Measurements from ENCODE around the gene BCAS1. TPM values are rescaled to one million over a fixed set of nuclear protein-coding genes. Genes with fewer than 3 reads are reported as not detected.

Gene BCAS1
- total RNA-seq, 4 donors from 2014 or later: 0.32 TPM; not detected in 3

DNA sequence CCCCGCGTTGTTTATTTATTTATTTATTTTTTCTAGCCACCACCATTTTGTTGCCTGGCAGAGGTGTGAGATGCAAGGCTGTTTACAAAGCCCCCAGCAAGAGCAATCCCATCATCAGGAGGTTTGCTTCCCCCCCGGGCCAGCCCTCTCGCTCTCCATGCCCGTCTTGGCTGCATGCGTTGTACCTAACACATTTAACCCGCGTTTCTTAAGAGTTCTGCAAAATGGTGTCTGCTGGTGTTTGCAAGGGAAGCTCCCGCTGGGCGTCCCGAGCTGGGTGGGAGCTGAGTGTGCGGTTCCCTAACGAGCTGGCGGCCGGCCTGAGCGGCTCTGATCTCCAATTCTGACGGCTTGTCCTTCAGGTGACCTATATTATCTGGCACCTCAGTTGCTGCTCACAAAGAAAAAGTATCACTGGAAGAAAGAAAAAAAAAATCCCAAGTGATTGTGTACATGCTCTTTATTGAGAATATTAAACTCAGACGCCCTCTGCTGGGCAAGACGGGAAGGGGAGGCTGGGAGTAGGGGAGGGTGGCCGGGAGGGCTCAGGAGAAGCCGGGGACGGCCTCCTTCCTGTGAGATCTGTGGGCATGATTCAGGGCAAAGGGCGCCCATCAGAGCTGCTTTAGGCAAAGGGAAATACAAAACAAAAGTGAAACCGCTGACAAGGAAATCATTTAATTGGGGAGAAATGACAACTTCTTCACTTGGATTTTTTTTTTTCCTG, 154.8 kb downstream of the BCAS1 start:
- peak; percentile 84 to 90 for DNase-seq
- Histone ChIP-seq H3K27ac (peak overlapping the region; percentile 63 to 88 (median 81)), H3K9me3 (no peaks in the 10 kb centered on the region), H3K4me3 (peak overlapping the region; percentile 67 to 73 (median 71)), H3K4me1 (peaks cover 4 to 28% of the 10 kb centered on the region in 2 donors), H3K27me3 (no peaks in the 10 kb centered on the region), H3K36me3 (no peaks in the 10 kb centered on the region)
- intact Hi-C loops (cut with DNase I; ENCODE audit: low total_unique reads): loop anchor here (1.0 to 10.0 kb wide), 3 partner anchors 23 to 337 kb away; no protein-coding TSS in a partner anchor
- TF ChIP-seq, protein P1, sequence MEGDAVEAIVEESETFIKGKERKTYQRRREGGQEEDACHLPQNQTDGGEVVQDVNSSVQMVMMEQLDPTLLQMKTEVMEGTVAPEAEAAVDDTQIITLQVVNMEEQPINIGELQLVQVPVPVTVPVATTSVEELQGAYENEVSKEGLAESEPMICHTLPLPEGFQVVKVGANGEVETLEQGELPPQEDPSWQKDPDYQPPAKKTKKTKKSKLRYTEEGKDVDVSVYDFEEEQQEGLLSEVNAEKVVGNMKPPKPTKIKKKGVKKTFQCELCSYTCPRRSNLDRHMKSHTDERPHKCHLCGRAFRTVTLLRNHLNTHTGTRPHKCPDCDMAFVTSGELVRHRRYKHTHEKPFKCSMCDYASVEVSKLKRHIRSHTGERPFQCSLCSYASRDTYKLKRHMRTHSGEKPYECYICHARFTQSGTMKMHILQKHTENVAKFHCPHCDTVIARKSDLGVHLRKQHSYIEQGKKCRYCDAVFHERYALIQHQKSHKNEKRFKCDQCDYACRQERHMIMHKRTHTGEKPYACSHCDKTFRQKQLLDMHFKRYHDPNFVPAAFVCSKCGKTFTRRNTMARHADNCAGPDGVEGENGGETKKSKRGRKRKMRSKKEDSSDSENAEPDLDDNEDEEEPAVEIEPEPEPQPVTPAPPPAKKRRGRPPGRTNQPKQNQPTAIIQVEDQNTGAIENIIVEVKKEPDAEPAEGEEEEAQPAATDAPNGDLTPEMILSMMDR (IDR thresholded peaks at IDR 0.05 in 4 of 5, conservative IDR thresholded peaks at IDR 0.05 in 1 of 5): peak; percentile 80 to 95 (median 87)
- no peak for TF ChIP-seq POLR2A (IDR thresholded peaks at IDR 0.05)
- in situ Hi-C loops (cut with MboI; ENCODE audit: low sequenced_read_pairs in 4 of 4): loop anchor here in 1 of 4 donors (10.0 kb wide), 1 partner anchor 341 kb away; no protein-coding TSS in a partner anchor
- ATAC-seq: peak; percentile 92 to 94

DNA sequence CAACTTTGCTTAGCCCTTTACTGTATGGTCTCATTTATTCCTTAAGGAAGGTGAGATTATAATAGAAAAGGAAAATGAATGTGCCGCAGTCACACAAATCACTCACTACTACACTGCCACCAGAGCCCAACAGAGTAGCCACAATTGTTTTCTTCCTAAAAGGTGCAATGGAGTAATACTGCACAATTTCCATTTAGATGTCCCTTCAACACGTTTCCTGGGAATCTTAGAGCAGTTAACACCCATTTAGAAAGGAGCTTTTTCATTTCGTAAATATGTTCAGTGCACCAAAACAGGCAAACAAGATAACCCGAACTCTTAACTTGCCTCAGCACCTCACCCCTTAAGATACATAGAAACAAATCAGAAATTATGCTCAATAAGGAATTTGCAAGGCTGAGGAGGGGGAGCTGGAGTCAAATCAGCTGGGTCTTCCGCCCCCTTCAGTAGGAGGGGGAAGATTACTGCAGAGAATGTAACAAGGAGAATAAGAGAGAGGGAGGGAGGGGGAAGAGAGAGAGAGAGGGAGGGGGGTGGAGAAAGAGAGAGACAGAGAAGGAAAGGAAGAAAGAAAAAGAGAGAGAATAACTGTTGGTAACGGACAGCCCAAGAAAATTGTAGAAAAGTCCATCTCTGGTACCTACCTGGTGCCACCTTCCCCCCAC, 155.5 kb downstream of the BCAS1 start:
- Histone ChIP-seq H3K9me3 (no peaks in the 10 kb centered on the region), H3K4me3 (peak overlapping the region; percentile 67 to 73 (median 71)), H3K36me3 (no peaks in the 10 kb centered on the region), H3K4me1 (peaks cover 4 to 28% of the 10 kb centered on the region in 2 donors), H3K27me3 (no peaks in the 10 kb centered on the region), H3K27ac (peak overlapping the region; percentile 63 to 88 (median 81))
- ATAC-seq: peak; percentile 13 to 24
- intact Hi-C loops (cut with DNase I; ENCODE audit: low total_unique reads): loop anchor here (1.0 to 10.0 kb wide), 3 partner anchors 24 to 337 kb away; no protein-coding TSS in a partner anchor
- no peak for TF ChIP-seq POLR2A (IDR thresholded peaks at IDR 0.05)
- TF ChIP-seq, protein P1 (IDR thresholded peaks at IDR 0.05 in 4 of 5, conservative IDR thresholded peaks at IDR 0.05 in 1 of 5): no peak
- no peak for DNase-seq
- in situ Hi-C loops (cut with MboI; ENCODE audit: low sequenced_read_pairs in 4 of 4): loop anchor here in 1 of 4 donors (10.0 kb wide), 1 partner anchor 340 kb away; no protein-coding TSS in a partner anchor

DNA sequence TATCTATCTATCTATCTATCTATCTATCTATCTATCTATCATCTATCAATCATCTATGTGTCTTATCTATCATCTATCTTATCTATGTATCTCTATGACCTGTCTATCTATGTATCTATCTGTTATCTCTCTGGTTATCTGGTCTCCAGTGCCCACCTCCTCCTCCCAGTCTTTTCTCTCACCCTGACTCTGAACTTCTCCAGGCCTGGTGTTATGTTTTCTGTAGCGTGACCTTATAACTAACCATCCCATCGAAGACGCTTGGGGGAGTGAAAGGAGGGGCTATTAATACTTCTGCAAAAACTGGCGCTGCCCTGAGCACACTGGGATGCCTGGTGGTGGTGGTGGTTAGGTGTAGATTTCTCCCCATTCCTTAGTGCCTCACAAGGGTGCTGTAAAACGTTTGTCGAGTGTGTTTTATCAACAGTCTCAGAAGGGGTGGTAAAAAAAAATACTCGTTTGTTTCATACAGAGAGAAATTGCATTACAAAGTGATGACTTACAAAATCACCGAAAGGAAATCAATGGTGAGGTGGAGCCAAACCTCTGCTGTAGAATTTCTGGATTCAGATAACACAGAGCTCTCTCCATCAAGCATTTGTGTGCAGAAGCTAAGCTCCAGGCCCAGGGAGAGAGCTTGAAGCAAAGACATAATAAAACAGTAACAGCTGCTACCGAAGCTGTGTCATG, 156.2 kb downstream of the BCAS1 start:
- Histone ChIP-seq H3K4me3 (peak overlapping the region in 1 of 4 donors; percentile 70), H3K4me1 (peaks cover 4 to 28% of the 10 kb centered on the region in 2 donors), H3K36me3 (no peaks in the 10 kb centered on the region), H3K27ac (peak overlapping the region in 3 of 4 donors; percentile 79 to 88 (median 83)), H3K27me3 (no peaks in the 10 kb centered on the region), H3K9me3 (no peaks in the 10 kb centered on the region)
- DNase-seq (no peak), ATAC-seq (no peak)
- TF ChIP-seq POLR2A (IDR thresholded peaks at IDR 0.05): no peak
- TF ChIP-seq, protein P1 (IDR thresholded peaks at IDR 0.05 in 4 of 5, conservative IDR thresholded peaks at IDR 0.05 in 1 of 5): no peak
- intact Hi-C loops (cut with DNase I; ENCODE audit: low total_unique reads) (loop anchor here (2.0 to 10.0 kb wide), 2 partner anchors 25 to 179 kb away; no protein-coding TSS in a partner anchor), in situ Hi-C loops (cut with MboI; ENCODE audit: low sequenced_read_pairs in 4 of 4) (loop anchor here in 1 of 4 donors (10.0 kb wide), 1 partner anchor 339 kb away; no protein-coding TSS in a partner anchor)

DNA sequence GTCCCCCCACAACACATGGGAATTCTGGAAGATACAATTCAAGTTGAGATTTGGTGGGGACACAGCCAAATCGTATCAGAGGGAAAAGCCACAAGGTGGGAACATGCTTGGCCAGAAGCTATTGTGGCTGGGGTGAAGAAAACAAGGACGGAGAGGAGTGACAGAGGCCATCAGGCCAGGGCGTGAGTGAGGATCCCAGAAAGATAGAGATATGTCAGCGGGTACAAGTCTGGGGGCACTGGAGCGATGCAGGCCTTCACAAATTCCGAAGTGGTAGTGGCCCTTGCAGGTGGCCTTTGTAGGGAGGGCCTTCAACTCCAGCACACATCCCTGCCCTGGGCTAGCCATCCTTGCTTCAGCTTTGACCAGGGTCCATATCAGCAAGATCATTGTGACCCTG, 159.1 kb downstream of the BCAS1 start:
- Histone ChIP-seq H3K4me3 (no peak overlapping the region), H3K27me3 (no peaks in the 10 kb centered on the region), H3K27ac (no peak overlapping the region), H3K36me3 (no peaks in the 10 kb centered on the region), H3K4me1 (peaks cover 0 to 15% of the 10 kb centered on the region in 2 donors), H3K9me3 (no peaks in the 10 kb centered on the region)
- in situ Hi-C loops (cut with MboI; ENCODE audit: low sequenced_read_pairs in 4 of 4): loop anchor here in 1 of 4 donors (10.0 kb wide), 1 partner anchor 336 kb away; no protein-coding TSS in a partner anchor
- ATAC-seq (no peak), DNase-seq (no peak)
- TF ChIP-seq, protein P1 (IDR thresholded peaks at IDR 0.05 in 4 of 5, conservative IDR thresholded peaks at IDR 0.05 in 1 of 5): no peak
- TF ChIP-seq POLR2A (IDR thresholded peaks at IDR 0.05): no peak
- intact Hi-C loops (cut with DNase I; ENCODE audit: low total_unique reads): loop anchor here (10.0 kb wide), 1 partner anchor 176 kb away; no protein-coding TSS in a partner anchor
